Fibroblast of skin of back (primary cell): ENCODE measurements around the gene PHACTR3.

Source experiments
- DNase-seq: peaks from one replicate; pipeline ENCODE4 v3.0.0-alpha.2; 2013

PHACTR3 gene

GRCh38 chr20:59574308-59574707 lies 30.0 kb upstream of the PHACTR3 start:
- no peak for DNase-seq

- DNase-seq, result no peak
These were observed 29.1 kb upstream of the PHACTR3 start for GRCh38 chr20:59575216-59575615.

DNA sequence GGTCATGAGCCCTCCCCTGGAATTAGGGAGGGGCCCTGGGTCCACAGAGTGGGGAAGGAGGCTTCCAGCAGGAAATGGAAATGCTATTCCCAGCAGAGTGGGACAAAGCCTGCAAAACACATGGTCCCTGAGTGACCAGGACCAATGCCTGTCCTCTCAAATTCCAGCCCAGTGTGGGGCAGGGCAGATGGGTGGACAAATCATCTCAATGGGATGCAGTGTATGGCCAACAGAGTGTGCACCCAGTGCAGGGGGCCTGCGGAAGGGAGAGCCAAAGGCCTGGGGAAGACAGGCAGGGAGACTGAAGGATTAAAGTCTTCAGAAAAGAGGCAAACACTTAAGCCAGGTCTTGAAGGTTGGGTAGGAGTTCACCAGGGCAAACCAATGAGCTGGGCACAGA lies 28.7 kb upstream of the PHACTR3 start:
- no peak for DNase-seq

DNA sequence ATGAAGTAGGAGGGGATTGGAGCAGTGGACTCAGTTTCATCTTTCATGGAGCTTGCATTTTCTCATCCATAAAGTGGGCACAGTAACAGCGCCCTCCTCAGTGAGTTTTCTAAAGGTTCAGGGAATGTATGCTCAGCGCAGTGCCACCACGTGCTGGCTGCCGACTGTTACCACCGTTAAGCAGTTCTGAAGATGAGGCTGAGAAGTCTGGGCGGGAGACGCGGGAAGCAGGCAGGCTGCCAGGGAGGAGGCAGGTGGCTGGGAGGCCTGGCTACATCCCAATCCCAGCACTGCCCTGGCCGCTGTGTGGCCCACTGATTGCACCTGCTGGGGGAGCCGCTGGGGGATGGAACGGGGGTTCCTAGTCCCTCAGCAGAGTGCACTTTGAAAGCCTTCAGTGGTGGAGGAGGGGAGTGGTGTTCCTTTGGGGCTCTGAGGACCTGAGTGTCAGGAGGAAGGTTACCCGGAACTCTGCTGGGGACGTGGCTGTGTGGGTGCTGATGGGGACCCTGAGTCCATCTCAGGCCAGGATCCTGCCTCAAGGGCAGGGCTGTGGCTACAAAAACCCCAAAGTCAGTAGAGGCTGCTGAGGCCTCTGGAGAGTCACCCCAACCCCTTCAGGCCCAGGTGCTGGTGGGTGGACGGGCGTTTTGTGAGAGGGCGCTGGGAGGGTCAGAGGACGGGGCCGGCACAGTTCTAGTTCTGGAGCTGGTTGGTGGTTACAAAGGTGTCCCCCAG lies 28.0 kb upstream of the PHACTR3 start:
- no peak for DNase-seq

GRCh38 chr20:59577037-59577808 lies 27.1 kb upstream of the PHACTR3 start:
- DNase-seq, result no peak

GRCh38 chr20:59577809-59578435 lies 26.4 kb upstream of the PHACTR3 start:
- no peak for DNase-seq

GRCh38 chr20:59578436-59579403 lies 25.6 kb upstream of the PHACTR3 start:
- no peak for DNase-seq

GRCh38 chr20:59579404-59580145 lies 24.8 kb upstream of the PHACTR3 start:
- DNase-seq, result no peak

DNA sequence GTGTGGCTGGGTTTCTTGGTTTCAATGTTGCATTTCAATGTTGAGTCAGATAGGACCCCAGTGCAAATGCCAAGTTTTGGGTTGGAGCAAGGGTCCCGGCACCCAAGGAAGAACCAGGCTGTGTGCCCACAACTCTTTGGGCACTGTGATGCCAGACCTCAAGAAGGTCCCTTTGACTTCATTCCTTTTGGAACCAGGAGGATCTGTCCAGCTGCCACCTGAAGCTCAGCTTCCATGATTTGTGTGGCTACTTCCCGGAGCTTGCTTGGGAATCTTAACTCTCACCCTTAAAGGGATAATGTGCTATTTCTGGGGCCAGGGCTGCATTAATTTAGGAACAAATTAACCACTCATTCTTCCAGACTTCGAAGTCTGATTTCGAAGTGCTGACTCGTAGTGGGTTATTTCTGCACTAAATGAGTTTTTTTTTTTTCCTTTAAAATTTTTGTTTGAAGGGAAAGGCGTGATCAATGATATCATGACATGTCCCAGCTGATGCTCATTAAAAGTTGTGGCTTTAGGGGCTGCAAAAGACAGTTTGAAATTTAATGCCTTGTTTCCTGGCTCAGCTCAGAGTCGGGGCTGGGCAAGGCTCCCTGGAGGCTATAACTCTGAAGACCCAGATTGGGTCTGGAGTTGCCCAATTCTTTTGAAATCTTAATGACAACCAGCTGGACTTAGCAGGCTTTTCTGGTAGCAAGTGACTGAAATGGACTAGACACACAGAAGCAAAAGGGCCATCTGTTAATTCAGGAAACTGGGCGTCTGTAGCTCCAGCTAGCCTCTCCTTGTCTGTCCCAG lies 24.0 kb upstream of the PHACTR3 start:
- DNase-seq, result no peak

DNA sequence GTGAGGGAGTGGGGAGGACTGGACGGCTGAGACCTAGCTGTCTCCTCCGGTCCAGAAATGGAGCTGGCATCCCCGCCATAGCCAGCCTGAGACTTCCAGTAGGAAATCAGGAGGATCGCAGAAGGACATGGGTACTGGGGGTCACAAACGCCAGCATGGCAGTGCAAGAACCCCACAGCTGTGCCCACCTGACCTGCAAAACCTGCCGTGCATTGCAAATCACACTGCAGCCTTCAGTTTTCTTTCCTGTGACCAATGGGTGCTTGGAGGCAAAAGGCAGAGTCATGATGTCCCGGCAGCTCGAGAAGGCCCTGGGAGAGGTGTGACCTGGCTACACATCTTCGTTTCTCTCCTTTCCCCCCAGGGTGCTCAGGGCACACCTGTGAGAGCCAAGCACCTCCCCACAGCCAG lies 23.3 kb upstream of the PHACTR3 start:
- DNase-seq, result no peak

- no peak for DNase-seq
These were observed 22.2 kb upstream of the PHACTR3 start for GRCh38 chr20:59581993-59582679.

GRCh38 chr20:59583428-59584277 lies 20.7 kb upstream of the PHACTR3 start:
- DNase-seq, result no peak

DNA sequence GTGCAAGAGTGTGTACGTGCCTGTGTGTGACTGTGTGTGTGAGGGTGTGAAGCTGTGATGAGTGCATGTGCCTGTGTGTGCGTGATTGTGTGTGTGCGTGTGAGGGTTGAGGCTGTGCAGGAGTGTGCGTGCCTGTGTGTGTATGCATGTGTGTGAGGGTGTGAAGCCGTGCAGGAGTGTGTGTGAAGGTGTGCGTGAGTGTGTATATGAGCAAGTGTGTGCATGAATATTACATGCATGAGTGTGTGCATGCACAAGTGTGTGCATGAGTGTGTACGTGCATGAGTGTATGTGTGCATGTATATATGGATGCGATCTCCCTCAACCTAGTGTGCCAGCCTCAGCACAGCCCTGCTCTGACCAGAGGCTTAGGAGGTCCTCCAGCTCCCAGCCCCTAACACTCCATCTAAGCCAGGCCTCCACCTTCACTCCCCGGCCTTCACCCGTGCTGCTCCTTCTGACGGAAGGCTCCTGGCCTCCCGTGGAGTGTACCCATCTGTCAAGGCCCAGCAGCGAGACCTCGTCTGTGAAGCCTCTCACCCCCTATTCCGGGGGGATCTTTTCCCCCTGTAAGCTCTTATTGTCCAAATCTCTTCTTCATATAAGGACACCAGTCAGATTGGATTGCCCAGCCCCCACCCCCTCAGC lies 19.9 kb upstream of the PHACTR3 start:
- DNase-seq, result no peak

- no peak for DNase-seq
These were observed 18.5 kb upstream of the PHACTR3 start for GRCh38 chr20:59585714-59586409.

GRCh38 chr20:59586613-59587012 lies 17.7 kb upstream of the PHACTR3 start:
- DNase-seq, result no peak

GRCh38 chr20:59587570-59587969 lies 16.8 kb upstream of the PHACTR3 start:
- no peak for DNase-seq

DNA sequence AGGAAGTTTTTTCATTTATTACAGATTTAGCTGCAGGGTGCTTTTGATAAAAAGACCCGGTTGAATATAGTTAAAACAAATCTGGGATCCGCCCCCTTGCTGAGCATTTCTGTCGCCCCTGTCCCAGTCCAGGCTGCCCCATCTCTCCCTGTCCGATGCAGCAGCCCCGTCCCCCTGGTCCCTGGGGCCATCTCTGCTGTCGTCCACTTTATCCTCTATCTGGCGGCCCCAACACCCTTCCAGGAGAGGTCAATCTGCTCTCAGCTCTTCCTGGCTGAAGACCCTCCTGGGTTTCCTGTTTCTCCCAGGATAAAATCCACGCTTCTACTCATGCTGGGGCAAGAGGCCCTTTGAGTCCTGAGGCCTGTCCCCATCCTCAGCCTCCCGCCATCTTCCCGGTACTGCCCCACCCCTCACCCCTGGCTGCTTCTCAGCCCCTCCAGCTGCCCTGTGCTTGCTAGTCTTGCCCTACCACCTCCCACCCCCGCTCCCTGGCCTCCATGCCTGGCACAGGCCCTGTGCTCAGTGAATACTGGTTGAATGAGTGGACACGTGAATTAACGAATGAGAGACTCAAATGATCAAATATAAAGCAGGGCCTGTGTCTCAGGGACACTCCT lies 16.0 kb upstream of the PHACTR3 start:
- no peak for DNase-seq
